ENCODE measurements around the gene MS4A5.

- TF ChIP-seq CTCF (conservative IDR thresholded peaks at IDR 0.05 in 1 of 2, IDR thresholded peaks at IDR 0.05 in 1 of 2; ENCODE audit: low read depth in 1 of 2, low read length in 2 of 2) (no peak), EZH2 (IDR thresholded peaks at IDR 0.05; ENCODE audit: low read length, missing control alignments) (no peak)
Measured at GRCh38 chr11:60392361-60392760, 37.0 kb upstream of the MS4A5 start.

All from fibroblast of lung (primary cell).